ENCODE results near the gene SRP9. TPM values are rescaled to one million over a fixed set of nuclear protein-coding genes. Genes with fewer than 3 reads are reported as not detected.

Gene SRP9
- total and polyA plus RNA-seq, 10 of the 15 experiments (the other 5 are each of a cell fraction or from before 2014, with no cell fraction given) = 248 to 1,200 (median 514) TPM

DNA sequence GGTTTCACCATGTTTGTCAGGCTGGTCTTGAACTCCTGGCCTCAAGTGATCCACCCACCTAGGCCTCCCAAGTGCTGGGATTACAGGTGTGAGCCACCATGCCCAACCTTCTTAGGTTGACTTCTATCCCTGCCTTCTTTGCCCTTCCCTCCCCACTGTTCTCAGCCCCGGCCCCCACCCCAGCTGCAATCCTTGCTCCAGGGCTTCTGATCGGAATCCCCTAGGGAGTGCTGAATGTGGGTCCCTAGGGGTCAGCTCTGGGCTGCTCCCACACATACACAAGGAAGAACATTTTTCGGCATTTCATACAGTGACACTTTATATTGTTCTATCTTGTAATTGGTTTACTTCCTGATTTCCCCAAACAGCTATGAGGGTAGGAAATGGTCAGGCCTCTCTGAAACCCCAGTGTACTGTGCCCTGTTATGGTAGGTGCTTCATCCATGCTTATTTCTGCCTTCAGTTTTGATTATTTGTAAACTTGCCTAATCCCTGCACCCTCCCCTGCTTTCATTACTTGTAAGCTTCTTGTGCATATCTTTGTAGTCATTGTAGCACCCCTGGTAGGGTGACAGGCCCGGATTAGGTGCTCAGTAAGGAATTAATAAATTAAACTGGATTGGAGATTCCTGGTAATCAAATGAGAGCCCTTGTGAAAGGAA is 5.8 kb upstream of the SRP9 start:
- no peak for TF ChIP-seq TCF3 (IDR thresholded peaks at IDR 0.05; ENCODE audit: borderline replicate concordance, insufficient read depth, low read depth, low read length)
- TF ChIP-seq IKZF2 (IDR thresholded peaks at IDR 0.05) = no peak
- TF ChIP-seq TCF7 (IDR thresholded peaks at IDR 0.05; ENCODE audit: borderline replicate concordance) = no peak
- no peak for TF ChIP-seq MXI1 (IDR thresholded peaks at IDR 0.05; ENCODE audit: low read depth, low read length)
- no peak for TF ChIP-seq ZNF207 (IDR thresholded peaks at IDR 0.05; ENCODE audit: borderline replicate concordance)
- no peak for TF ChIP-seq SIN3A (IDR thresholded peaks at IDR 0.05; ENCODE audit: low read depth, low read length)
- TF ChIP-seq PBX3 (IDR thresholded peaks at IDR 0.05; ENCODE audit: insufficient replicate concordance, low read depth, low read length) = no peak
- TF ChIP-seq TCF12 (IDR thresholded peaks at IDR 0.05; ENCODE audit: low read depth, low read length) = no peak
- no peak for TF ChIP-seq EP300 (IDR thresholded peaks at IDR 0.05; ENCODE audit: borderline replicate concordance in 1 of 2, control insufficient read depth in 1 of 2, low read depth in 2 of 2, low read length in 2 of 2)
- Histone ChIP-seq H3K4me2 (ENCODE audit: control insufficient read depth, insufficient read depth) (no peak overlapping the region), H3K9me3 (replicated peaks; ENCODE audit: control insufficient read depth, insufficient read depth, low read length) (no peaks in the 10 kb centered on the region; the same call in 2 of the 3 replicates), H3K9ac (ENCODE audit: control insufficient read depth, insufficient read depth, low read length) (no peak overlapping the region), H3K4me1 (ENCODE audit: control insufficient read depth, insufficient read depth, low read length) (no peaks in the 10 kb centered on the region), H3K27ac (ENCODE audit: control insufficient read depth, insufficient read depth) (no peak overlapping the region), H4K20me1 (ENCODE audit: control insufficient read depth, insufficient read depth) (no peaks in the 10 kb centered on the region), H3K79me2 (ENCODE audit: control insufficient read depth, insufficient read depth, low read length) (no peaks in the 10 kb centered on the region), H3K36me3 (ENCODE audit: control insufficient read depth in 2 of 2, insufficient read depth in 2 of 2, low read length in 1 of 2) (no peaks in the 10 kb centered on the region), H2AFZ (ENCODE audit: control insufficient read depth, low read depth, low read length) (no peak overlapping the region; the same call in 1 of the 2 replicates), H3K27me3 (replicated peaks in 1 of 2; ENCODE audit: control insufficient read depth in 2 of 2, insufficient read depth in 2 of 2, low read length in 1 of 2) (no peaks in the 10 kb centered on the region), H3K4me3 (no peak overlapping the region)
- ChIA-PET POLR2A (no interaction called here), SMC1A (ENCODE audit: uncharacterized antibody, unreplicated experiment) (interaction anchor here (0.7 to 1.5 kb wide), 6 partner anchors 10 to 295 kb away, joined by 3 to 4 read pairs (median 3); no protein-coding TSS in a partner anchor), RAD21 (ENCODE audit: unreplicated experiment) (interaction anchor here (1.3 kb wide), 1 partner anchor 229 kb away, joined by 3 read pairs; no protein-coding TSS in a partner anchor), CTCF (interaction anchor here (0.9 to 2.3 kb wide), 8 partner anchors 80 to 297 kb away, joined by 3 to 9 read pairs (median 3); no protein-coding TSS in a partner anchor)
- intact Hi-C loops (cut with micrococcal nuclease; ENCODE audit: unreplicated experiment) = loop anchor here (1.0 to 10.0 kb wide), 4 partner anchors 205 to 343 kb away; no protein-coding TSS in a partner anchor
- DNase-seq (ENCODE audit: low read depth, low spot score) = no peak
- WGBS (ENCODE audit: insufficient coverage, insufficient replicate concordance, low lambda C conversion rate, missing lambda C conversion rate) = 63% methylated on average over 4 of the region's 4 CpGs
- no TSS peak for BruUV-seq (replicated peaks)
- FAIRE-seq = no peak
- in situ Hi-C loops (cut with MboI) = loop anchor here (10.0 kb wide), 1 partner anchor 297 kb away; no protein-coding TSS in a partner anchor
- peak; percentile 29 for ATAC-seq
